ENCODE measurements around the gene CHMP4A. TPM values are rescaled to one million over a fixed set of nuclear protein-coding genes. Genes with fewer than 3 reads are reported as not detected.
A peak's percentile ranks its signal among the peaks of the same experiment; 100 is the strongest.

The CHMP4A gene
- total and polyA plus RNA-seq, 2 of the 13 experiments (the other 11 are each of a cell fraction or from before 2014, with no cell fraction given): 83.6 to 113 TPM

DNA sequence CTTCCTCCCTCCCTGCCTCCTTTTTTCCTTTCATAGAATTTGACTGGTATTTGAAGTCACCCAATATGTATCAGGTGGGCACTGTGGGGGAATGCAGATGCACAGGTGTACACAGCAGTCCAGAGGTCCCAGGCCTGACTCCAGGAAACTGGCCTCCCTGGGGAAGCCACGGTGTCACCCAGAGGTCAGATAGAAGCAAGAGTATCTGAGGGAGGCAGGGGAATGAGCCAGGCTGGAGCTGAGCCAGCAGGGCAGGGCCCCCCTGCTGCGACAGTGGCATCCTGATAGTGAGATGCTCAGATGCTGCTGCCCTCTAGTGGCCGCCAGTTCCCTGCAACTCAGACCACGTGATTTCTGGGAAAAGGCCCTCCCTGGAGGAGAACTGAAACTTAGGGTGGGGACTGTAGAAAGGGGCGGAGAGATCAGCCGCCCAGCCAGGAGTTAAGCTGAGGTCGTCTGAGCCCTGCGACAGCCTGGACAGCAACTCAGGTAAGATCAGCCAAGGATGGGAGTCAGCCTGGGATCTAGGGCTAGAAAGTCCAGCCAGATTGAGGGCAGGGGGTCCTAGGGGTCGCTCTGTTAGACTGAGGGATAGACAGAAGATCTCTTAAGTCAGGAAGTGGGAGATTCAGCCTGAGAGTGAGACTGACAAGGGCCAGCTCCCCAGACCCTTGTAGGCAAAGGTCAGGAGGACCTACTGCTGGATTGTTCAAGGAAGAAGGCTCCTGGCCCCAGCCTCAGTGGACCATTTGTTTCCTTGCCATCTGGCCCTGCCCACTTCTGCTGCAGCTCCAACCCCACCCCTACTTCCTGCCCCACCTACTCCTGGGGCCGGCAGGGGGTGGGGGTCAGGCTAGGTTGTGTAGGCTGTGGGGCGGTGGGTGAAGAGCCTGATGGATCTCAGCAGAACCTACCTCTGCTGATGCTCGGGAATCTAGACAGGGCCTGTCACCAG lies 52.2 kb downstream of the CHMP4A start, which contains the start of gene IRF9 (continued):
- TF ChIP-seq, protein P1, sequence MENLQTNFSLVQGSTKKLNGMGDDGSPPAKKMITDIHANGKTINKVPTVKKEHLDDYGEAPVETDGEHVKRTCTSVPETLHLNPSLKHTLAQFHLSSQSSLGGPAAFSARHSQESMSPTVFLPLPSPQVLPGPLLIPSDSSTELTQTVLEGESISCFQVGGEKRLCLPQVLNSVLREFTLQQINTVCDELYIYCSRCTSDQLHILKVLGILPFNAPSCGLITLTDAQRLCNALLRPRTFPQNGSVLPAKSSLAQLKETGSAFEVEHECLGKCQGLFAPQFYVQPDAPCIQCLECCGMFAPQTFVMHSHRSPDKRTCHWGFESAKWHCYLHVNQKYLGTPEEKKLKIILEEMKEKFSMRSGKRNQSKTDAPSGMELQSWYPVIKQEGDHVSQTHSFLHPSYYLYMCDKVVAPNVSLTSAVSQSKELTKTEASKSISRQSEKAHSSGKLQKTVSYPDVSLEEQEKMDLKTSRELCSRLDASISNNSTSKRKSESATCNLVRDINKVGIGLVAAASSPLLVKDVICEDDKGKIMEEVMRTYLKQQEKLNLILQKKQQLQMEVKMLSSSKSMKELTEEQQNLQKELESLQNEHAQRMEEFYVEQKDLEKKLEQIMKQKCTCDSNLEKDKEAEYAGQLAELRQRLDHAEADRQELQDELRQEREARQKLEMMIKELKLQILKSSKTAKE (CRISPR knock-in tag; IDR thresholded peaks at IDR 0.05; ENCODE audit: borderline replicate concordance): 0 out of 2 replicates have a peak, but pooled peaks have one; percentile 82
- TF ChIP-seq SRF (IDR thresholded peaks at IDR 0.05; ENCODE audit: low read depth, low read length): peak; percentile 40
- TF ChIP-seq, protein P2, sequence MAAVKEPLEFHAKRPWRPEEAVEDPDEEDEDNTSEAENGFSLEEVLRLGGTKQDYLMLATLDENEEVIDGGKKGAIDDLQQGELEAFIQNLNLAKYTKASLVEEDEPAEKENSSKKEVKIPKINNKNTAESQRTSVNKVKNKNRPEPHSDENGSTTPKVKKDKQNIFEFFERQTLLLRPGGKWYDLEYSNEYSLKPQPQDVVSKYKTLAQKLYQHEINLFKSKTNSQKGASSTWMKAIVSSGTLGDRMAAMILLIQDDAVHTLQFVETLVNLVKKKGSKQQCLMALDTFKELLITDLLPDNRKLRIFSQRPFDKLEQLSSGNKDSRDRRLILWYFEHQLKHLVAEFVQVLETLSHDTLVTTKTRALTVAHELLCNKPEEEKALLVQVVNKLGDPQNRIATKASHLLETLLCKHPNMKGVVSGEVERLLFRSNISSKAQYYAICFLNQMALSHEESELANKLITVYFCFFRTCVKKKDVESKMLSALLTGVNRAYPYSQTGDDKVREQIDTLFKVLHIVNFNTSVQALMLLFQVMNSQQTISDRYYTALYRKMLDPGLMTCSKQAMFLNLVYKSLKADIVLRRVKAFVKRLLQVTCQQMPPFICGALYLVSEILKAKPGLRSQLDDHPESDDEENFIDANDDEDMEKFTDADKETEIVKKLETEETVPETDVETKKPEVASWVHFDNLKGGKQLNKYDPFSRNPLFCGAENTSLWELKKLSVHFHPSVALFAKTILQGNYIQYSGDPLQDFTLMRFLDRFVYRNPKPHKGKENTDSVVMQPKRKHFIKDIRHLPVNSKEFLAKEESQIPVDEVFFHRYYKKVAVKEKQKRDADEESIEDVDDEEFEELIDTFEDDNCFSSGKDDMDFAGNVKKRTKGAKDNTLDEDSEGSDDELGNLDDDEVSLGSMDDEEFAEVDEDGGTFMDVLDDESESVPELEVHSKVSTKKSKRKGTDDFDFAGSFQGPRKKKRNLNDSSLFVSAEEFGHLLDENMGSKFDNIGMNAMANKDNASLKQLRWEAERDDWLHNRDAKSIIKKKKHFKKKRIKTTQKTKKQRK (IDR thresholded peaks at IDR 0.05; ENCODE audit: low read length): no peak
- TF ChIP-seq GTF3A (CRISPR knock-in tag; conservative IDR thresholded peaks at IDR 0.05): no peak
- peak; percentile 17; the same call in 1 of the 2 replicates for TF ChIP-seq ZBTB39 (CRISPR knock-in tag; IDR thresholded peaks at IDR 0.05)
- TF ChIP-seq ZNF225 (CRISPR knock-in tag; IDR thresholded peaks at IDR 0.05): peak; percentile 97
- TF ChIP-seq FOXM1 (CRISPR knock-in tag; IDR thresholded peaks at IDR 0.05): no peak
- peak; percentile 100 for TF ChIP-seq DNMT3B (CRISPR knock-in tag; conservative IDR thresholded peaks at IDR 0.05)
- TF ChIP-seq, protein P3, sequence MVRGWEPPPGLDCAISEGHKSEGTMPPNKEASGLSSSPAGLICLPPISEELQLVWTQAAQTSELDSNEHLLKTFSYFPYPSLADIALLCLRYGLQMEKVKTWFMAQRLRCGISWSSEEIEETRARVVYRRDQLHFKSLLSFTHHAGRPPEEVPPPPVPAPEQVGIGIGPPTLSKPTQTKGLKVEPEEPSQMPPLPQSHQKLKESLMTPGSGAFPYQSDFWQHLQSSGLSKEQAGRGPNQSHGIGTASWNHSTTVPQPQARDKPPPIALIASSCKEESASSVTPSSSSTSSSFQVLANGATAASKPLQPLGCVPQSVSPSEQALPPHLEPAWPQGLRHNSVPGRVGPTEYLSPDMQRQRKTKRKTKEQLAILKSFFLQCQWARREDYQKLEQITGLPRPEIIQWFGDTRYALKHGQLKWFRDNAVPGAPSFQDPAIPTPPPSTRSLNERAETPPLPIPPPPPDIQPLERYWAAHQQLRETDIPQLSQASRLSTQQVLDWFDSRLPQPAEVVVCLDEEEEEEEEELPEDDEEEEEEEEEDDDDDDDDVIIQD (CRISPR knock-in tag; IDR thresholded peaks at IDR 0.05; ENCODE audit: low read depth): peak; percentile 99
- peak; percentile 99 for TF ChIP-seq MXI1 (IDR thresholded peaks at IDR 0.05; ENCODE audit: borderline replicate concordance, low read depth, low read length)
- TF ChIP-seq KDM6A (CRISPR knock-in tag; IDR thresholded peaks at IDR 0.05; ENCODE audit: low read depth): peak; percentile 81
- TF ChIP-seq MXD1 (CRISPR knock-in tag; IDR thresholded peaks at IDR 0.05): peak; percentile 56; the same call in 1 of the 2 replicates
- TF ChIP-seq PAWR (CRISPR knock-in tag; IDR thresholded peaks at IDR 0.05; ENCODE audit: borderline replicate concordance): no peak; the same call in 1 of the 2 replicates
- TF ChIP-seq MAFG (CRISPR knock-in tag; IDR thresholded peaks at IDR 0.05): no peak
- TF ChIP-seq BORCS8-MEF2B (CRISPR knock-in tag; IDR thresholded peaks at IDR 0.05): peak; percentile 94
- TF ChIP-seq MAFK (conservative IDR thresholded peaks at IDR 0.05 in 1 of 2, IDR thresholded peaks at IDR 0.05 in 1 of 2; ENCODE audit: low read length in 2 of 2): peak; percentile 43 to 51; a peak in 3 of 4 replicates
- TF ChIP-seq SNAPC2 (CRISPR knock-in tag; IDR thresholded peaks at IDR 0.05): peak; percentile 96
- TF ChIP-seq ZNF331 (CRISPR knock-in tag; IDR thresholded peaks at IDR 0.05): peak; percentile 99
- peak; percentile 38 for TF ChIP-seq HNRNPLL (IDR thresholded peaks at IDR 0.05; ENCODE audit: low read depth, low read length, poor library complexity, severe bottlenecking)

Data from HepG2 (cell line).